HEK293 (cell line): ENCODE results near the gene TMC6.
"Not testable (repeated sequence)": the region's sequence is repeated elsewhere in the genome, so short reads cannot be mapped to it uniquely, and the experiment has no call there.

Source experiments
- CTCF ChIA-PET: fragments of 350-600 bp; formaldehyde crosslinking; extraction: SDS; loops from one replicate; lab custom pipeline; 2021; ENCODE audit warnings: antibody characterized with exemption; lab: Yijun Ruan, JAX
- POLR2A ChIA-PET: fragments of 300-600 bp; formaldehyde crosslinking; extraction: SDS; loops from one replicate; lab custom pipeline; 2020; ENCODE audit warnings: antibody characterized with exemption, inconsistent platforms; lab: Yijun Ruan, JAX
- H3K27ac ChIP-seq: fragments of 200-500 bp; sonication (Bioruptor generic); 2 replicates; pipeline ENCODE4 v1.5.1; 2014; ENCODE audit warnings: low read depth, low read length, control low read depth, inconsistent platforms; ENCODE audit errors: extremely low read depth
- H3K36me3 ChIP-seq, 2 experiments: fragments of 200-500 bp in 1 of 2; sonication (Bioruptor generic) in 1 of 2; 1 replicate in 1 of 2; 2 replicates in 1 of 2; pipeline ENCODE4 v1.5.1; 2014 to 2017; ENCODE audit warnings: inconsistent platforms in 2 of 2, low read length in 2 of 2; ENCODE audit not compliant: control insufficient read depth in 2 of 2, insufficient read depth in 1 of 2
- H3K4me1 ChIP-seq: fragments of 200-500 bp; sonication (Bioruptor generic); 2 replicates; pipeline ENCODE4 v1.5.1; 2014; ENCODE audit warnings: mild to moderate bottlenecking, low read length, inconsistent platforms; ENCODE audit not compliant: control insufficient read depth, insufficient read depth
- H3K4me3 ChIP-seq: 2 replicates; pipeline ENCODE4 v1.5.1; 2011; ENCODE audit warnings: low read depth, mild to moderate bottlenecking, control low read depth, low read length, moderate library complexity
- H3K9me3 ChIP-seq: fragments of 200-500 bp; sonication (Bioruptor generic); 2 replicates; pipeline ENCODE4 v1.5.1; 2014; ENCODE audit warnings: low read depth, low read length, inconsistent platforms; ENCODE audit not compliant: control insufficient read depth, insufficient read depth
- BCL11A ChIP-seq: fragments of 450-650 bp; formaldehyde crosslinking; IDR thresholded peaks from 2 replicates; pipeline ENCODE4 v1.5.1; 2016; ENCODE audit warnings: low read depth, missing biosample characterization, missing genetic modification characterization
- REPIN1 ChIP-seq: fragments of 450-650 bp; formaldehyde crosslinking; IDR thresholded peaks from 2 replicates; pipeline ENCODE4 v1.5.1; 2017; ENCODE audit warnings: missing biosample characterization, missing genetic modification characterization, low read depth
- SCRT1 ChIP-seq: fragments of 450-650 bp; formaldehyde crosslinking; IDR thresholded peaks from 2 replicates; pipeline ENCODE4 v1.5.1; 2016; ENCODE audit warnings: missing biosample characterization, missing genetic modification characterization, borderline replicate concordance
- SCRT2 ChIP-seq: fragments of 450-650 bp; formaldehyde crosslinking; IDR thresholded peaks from 2 replicates; pipeline ENCODE4 v1.5.1; 2016; ENCODE audit warnings: missing biosample characterization, missing genetic modification characterization
- SETDB1 ChIP-seq: IDR thresholded peaks from one replicate; pipeline ENCODE4 v1.6.1; 2017; ENCODE audit warnings: mild to moderate bottlenecking, low read length, moderate library complexity, mixed read lengths; ENCODE audit not compliant: insufficient read length
- ZBTB1 ChIP-seq: fragments of 450-650 bp; formaldehyde crosslinking; IDR thresholded peaks from 2 replicates; pipeline ENCODE4 v1.5.1; 2016; ENCODE audit warnings: missing biosample characterization, missing genetic modification characterization
- ZNF121 ChIP-seq: fragments of 450-650 bp; formaldehyde crosslinking; IDR thresholded peaks from 2 replicates; pipeline ENCODE4 v1.5.1; 2016; ENCODE audit warnings: missing biosample characterization, missing genetic modification characterization
- ZNF184 ChIP-seq: fragments of 450-650 bp; IDR thresholded peaks from 2 replicates; pipeline ENCODE4 v1.5.1; 2018; ENCODE audit warnings: missing biosample characterization, mild to moderate bottlenecking, missing genetic modification characterization
- ZNF311 ChIP-seq: fragments of 450-650 bp; formaldehyde crosslinking; IDR thresholded peaks from 2 replicates; pipeline ENCODE4 v1.5.1; 2017; ENCODE audit warnings: missing biosample characterization, missing genetic modification characterization, borderline replicate concordance
- ZNF335 ChIP-seq: fragments of 450-650 bp; formaldehyde crosslinking; conservative IDR thresholded peaks from 2 replicates; pipeline ENCODE4 v1.5.1; 2016; ENCODE audit warnings: missing biosample characterization, missing genetic modification characterization
- ZNF549 ChIP-seq: fragments of 450-650 bp; IDR thresholded peaks from 2 replicates; pipeline ENCODE4 v1.5.1; 2018; ENCODE audit warnings: missing biosample characterization, missing genetic modification characterization, mild to moderate bottlenecking, inconsistent platforms, moderate library complexity
- ZNF558 ChIP-seq: fragments of 450-650 bp; formaldehyde crosslinking; IDR thresholded peaks from 2 replicates; pipeline ENCODE4 v1.5.1; 2016; ENCODE audit warnings: missing biosample characterization, missing genetic modification characterization
- ZNF560 ChIP-seq: fragments of 450-650 bp; formaldehyde crosslinking; IDR thresholded peaks from 2 replicates; pipeline ENCODE4 v1.5.1; 2017; ENCODE audit warnings: missing biosample characterization, missing genetic modification characterization, borderline replicate concordance
- TF ChIP-seq, protein P1 (sequence below): fragments of 450-650 bp; formaldehyde crosslinking; IDR thresholded peaks from 2 replicates; pipeline ENCODE4 v1.5.1; 2016; ENCODE audit warnings: missing biosample characterization, missing genetic modification characterization
- TF ChIP-seq, protein P2 (sequence below): fragments of 450-650 bp; formaldehyde crosslinking; IDR thresholded peaks from 2 replicates; pipeline ENCODE4 v1.5.1; 2016; ENCODE audit warnings: missing biosample characterization, missing genetic modification characterization

TMC6 gene

DNA sequence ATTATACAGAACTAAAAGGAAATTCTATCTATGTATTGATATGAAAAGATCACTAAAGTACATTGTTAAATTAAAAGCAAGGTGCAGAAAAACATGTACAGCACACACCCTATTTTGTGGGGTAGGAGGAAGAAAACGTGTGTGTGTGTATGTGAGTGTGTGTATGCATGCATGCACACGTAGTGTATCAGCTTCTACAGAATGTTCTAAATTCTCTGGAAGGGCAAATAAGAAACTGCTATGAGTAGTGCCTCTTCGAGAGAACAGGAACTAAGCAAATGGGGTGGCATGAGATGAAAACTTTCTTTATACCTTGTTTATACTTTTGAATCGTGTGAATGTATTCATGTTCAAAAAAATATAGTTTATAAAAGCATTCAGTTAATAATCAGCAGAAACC is 58.9 kb downstream of the TMC6 start:
- no peak overlapping the region for H3K4me3 ChIP-seq
- H3K27ac ChIP-seq = no peak overlapping the region
- H3K4me1 ChIP-seq = no peaks in the 10 kb centered on the region
- ChIA-PET CTCF (interaction anchor here (0.5 to 2.8 kb wide), 9 partner anchors 15 to 1015 kb away, joined by 3 to 20 read pairs (median 3); partner anchors contain the start of gene TK1), POLR2A (no interaction called here)
- H3K36me3 ChIP-seq = peaks cover 44 to 55% of the 10 kb centered on the region in 2 experiments
- no peaks in the 10 kb centered on the region for H3K9me3 ChIP-seq
- TF ChIP-seq SETDB1 = no peak
- no peak for TF ChIP-seq ZNF549 (tag by site-specific recombination)
- TF ChIP-seq, all 188 proteins: peak for 0

DNA sequence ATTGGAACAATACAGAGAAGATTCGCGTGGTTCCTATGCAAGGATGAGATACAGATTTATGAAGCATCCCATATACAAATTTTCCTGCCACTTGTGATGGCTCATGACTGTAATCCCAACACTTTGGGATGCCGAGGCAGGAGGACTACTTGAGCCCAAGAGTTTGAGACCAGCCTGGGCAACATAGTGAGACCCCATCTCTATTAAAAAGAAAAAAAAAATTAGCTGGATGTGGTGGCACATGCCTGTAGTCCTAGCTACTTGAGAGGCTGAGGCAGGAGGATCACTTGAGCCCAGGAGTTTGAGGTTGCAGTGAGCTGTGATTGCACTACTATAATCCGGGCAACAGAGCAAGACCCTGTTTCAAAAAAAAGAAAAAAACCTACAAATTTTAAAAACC is 61.6 kb downstream of the TMC6 start:
- TF ChIP-seq ZNF121 (tag by site-specific recombination) = peak; percentile 89
- H3K4me3 ChIP-seq, H3K9me3 ChIP-seq, H3K27ac ChIP-seq, POLR2A ChIA-PET, H3K4me1 ChIP-seq: not testable (repeated sequence)
- CTCF ChIA-PET = interaction anchor here (0.6 to 1.4 kb wide), 7 partner anchors 18 to 817 kb away, joined by 3 to 10 read pairs (median 3); no protein-coding TSS in a partner anchor
- H3K36me3 ChIP-seq = peaks cover 28 to 35% of the 10 kb centered on the region in 2 experiments

DNA sequence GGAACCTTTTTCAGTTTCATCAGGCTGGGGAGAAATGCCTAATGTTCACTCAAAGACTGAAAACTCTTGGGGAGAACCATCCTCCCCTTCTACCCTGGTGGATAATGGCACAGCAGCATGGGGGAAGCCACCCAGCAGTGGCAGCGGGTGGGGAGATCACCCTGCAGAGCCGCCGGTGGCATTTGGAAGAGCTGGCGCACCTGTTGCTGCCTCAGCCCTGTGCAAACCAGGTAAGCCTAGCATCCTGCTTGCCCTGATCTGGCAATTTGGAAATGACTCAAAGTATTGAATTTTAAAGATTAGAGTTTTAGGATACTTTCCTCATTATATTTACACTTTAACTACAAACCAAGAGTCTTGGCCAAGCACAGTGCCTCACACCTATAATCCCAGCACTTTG is 63.8 kb downstream of the TMC6 start:
- Histone ChIP-seq H3K9me3 (no peaks in the 10 kb centered on the region), H3K27ac (no peak overlapping the region), H3K4me1 (no peaks in the 10 kb centered on the region; the same call in 1 of the 2 replicates), H3K36me3 (peaks cover 14 to 28% of the 10 kb centered on the region in 2 experiments), H3K4me3 (no peak overlapping the region)
- ChIA-PET POLR2A (no interaction called here), CTCF (interaction anchor here (1.9 kb wide), 1 partner anchor 20 kb away, joined by 9 read pairs; no protein-coding TSS in a partner anchor)
- TF ChIP-seq SCRT2 (tag by site-specific recombination) (peak; percentile 84), SETDB1 (no peak), SCRT1 (tag by site-specific recombination) (peak; percentile 53; the same call in 1 of the 2 replicates)

DNA sequence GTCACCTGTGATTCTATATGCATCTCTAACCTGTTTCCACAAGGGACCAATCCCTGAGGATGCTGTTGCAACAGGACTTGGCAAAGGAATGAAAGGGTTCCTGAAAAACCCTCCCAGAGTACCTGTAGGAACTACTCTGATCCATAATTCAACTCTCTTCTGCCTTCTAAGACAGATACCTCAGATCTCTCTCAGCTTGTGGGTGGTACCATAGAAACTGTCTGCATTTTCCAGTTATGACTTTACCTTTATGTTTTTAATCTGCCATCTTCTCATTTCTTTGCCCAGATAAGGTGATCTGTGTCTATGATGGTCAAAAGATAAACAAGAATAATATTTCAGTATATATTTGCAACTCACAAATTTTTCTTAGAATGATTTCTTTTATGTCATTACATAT is 65.1 kb downstream of the TMC6 start:
- no peaks in the 10 kb centered on the region; the same call in 1 of the 2 replicates for H3K4me1 ChIP-seq
- CTCF ChIA-PET = interaction anchor here (2.8 kb wide), 1 partner anchor 21 kb away, joined by 18 read pairs; no protein-coding TSS in a partner anchor
- H3K27ac ChIP-seq = no peak overlapping the region
- TF ChIP-seq ZNF558 (no peak), ZBTB1 (no peak), ZNF335 (no peak), ZNF184 (no peak), ZNF311 (no peak), ZNF560 (no peak), REPIN1 (tag by site-specific recombination) (no peak), BCL11A (no peak)
- TF ChIP-seq, protein P1, sequence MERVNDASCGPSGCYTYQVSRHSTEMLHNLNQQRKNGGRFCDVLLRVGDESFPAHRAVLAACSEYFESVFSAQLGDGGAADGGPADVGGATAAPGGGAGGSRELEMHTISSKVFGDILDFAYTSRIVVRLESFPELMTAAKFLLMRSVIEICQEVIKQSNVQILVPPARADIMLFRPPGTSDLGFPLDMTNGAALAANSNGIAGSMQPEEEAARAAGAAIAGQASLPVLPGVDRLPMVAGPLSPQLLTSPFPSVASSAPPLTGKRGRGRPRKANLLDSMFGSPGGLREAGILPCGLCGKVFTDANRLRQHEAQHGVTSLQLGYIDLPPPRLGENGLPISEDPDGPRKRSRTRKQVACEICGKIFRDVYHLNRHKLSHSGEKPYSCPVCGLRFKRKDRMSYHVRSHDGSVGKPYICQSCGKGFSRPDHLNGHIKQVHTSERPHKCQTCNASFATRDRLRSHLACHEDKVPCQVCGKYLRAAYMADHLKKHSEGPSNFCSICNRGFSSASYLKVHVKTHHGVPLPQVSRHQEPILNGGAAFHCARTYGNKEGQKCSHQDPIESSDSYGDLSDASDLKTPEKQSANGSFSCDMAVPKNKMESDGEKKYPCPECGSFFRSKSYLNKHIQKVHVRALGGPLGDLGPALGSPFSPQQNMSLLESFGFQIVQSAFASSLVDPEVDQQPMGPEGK = no peak
- TF ChIP-seq, protein P2, sequence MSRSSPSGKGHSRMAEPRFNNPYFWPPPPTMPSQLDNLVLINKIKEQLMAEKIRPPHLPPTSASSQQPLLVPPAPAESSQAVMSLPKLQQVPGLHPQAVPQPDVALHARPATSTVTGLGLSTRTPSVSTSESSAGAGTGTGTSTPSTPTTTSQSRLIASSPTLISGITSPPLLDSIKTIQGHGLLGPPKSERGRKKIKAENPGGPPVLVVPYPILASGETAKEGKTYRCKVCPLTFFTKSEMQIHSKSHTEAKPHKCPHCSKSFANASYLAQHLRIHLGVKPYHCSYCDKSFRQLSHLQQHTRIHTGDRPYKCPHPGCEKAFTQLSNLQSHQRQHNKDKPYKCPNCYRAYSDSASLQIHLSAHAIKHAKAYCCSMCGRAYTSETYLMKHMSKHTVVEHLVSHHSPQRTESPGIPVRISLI (tag by site-specific recombination) = no peak
- H3K36me3 ChIP-seq = peaks cover 9 to 19% of the 10 kb centered on the region in 2 experiments
- H3K9me3 ChIP-seq = no peaks in the 10 kb centered on the region
- H3K4me3 ChIP-seq = no peak overlapping the region
- POLR2A ChIA-PET = no interaction called here
